SK-N-SH (cell line): ENCODE results near the gene HJV. TPM values are rescaled to one million over a fixed set of nuclear protein-coding genes. Genes with fewer than 3 reads are reported as not detected.
"Not testable (repeated sequence)": the region's sequence is repeated elsewhere in the genome, so short reads cannot be mapped to it uniquely, and the experiment has no call there.

Experiments
- CTCF ChIA-PET: fragments of 300-600, 350-600 bp; formaldehyde crosslinking; extraction: SDS; loops from one replicate; lab custom pipeline; 2021; lab: Yijun Ruan, JAX
- POLR2A ChIA-PET: fragments of 350-600 bp; sonication (Branson Sonifier 250); formaldehyde crosslinking; extraction: SDS; loops from one replicate; lab custom pipeline; 2020; ENCODE audit warnings: antibody characterized with exemption, inconsistent platforms; lab: Yijun Ruan, JAX
- DNase-seq: peaks from one replicate; pipeline ENCODE4 v3.0.0; 2012
- H2AFZ ChIP-seq: fragments of 200-600 bp; sonication (generic); 2 replicates; pipeline ENCODE4 v1.8.1; 2016; ENCODE audit warnings: antibody characterized with exemption, mild to moderate bottlenecking, low read depth
- H3F3A ChIP-seq: fragments of 200-600 bp; sonication (generic); replicated peaks from 2 replicates; pipeline ENCODE3; 2016; ENCODE audit warnings: antibody characterized with exemption, mild to moderate bottlenecking; ENCODE audit not compliant: insufficient read depth
- H3K27ac ChIP-seq, 2 experiments: fragments of 200-500 bp in 1 of 2; fragments of 200-600 bp in 1 of 2; sonication (Bioruptor generic) in 1 of 2; sonication (generic), shearing (Covaris generic) in 1 of 2; 2 replicates each; pipeline versions ENCODE4 v1.5.1 to v1.6.1; 2014 to 2016; ENCODE audit warnings: low read depth in 2 of 2, inconsistent platforms in 1 of 2, low read length in 1 of 2, mild to moderate bottlenecking in 1 of 2, mixed read lengths in 1 of 2
- H3K27me3 ChIP-seq: fragments of 200-600 bp; sonication (generic), shearing (Covaris generic); 2 replicates; pipeline ENCODE4 v1.6.1; 2016; ENCODE audit warnings: mixed run types; ENCODE audit not compliant: insufficient read depth
- H3K36me3 ChIP-seq, 2 experiments: fragments of 200-500 bp in 1 of 2; fragments of 200-600 bp in 1 of 2; sonication (Bioruptor generic) in 1 of 2; sonication (generic) in 1 of 2; replicated peaks in 1 of 2; 2 replicates each; pipeline versions ENCODE3 to v1.5.1; 2014 to 2016; ENCODE audit warnings: low read length in 1 of 2, mild to moderate bottlenecking in 1 of 2; ENCODE audit not compliant: insufficient read depth in 2 of 2, control insufficient read depth in 1 of 2
- H3K4me1 ChIP-seq, 2 experiments: fragments of 200-500 bp in 1 of 2; fragments of 200-600 bp in 1 of 2; sonication (Bioruptor generic) in 1 of 2; sonication (generic), shearing (Covaris generic) in 1 of 2; 2 replicates each; pipeline versions ENCODE4 v1.5.1 to v1.6.1; 2014 to 2016; ENCODE audit warnings: low read depth in 1 of 2, low read length in 1 of 2, mixed run types in 1 of 2; ENCODE audit not compliant: insufficient read depth in 2 of 2, control insufficient read depth in 1 of 2
- H3K4me2 ChIP-seq: fragments of 200-600 bp; sonication (generic), shearing (Covaris generic); 2 replicates; pipeline ENCODE4 v1.6.1; 2017; ENCODE audit warnings: mixed run types
- H3K4me3 ChIP-seq, 2 experiments: fragments of 200-500 bp in 1 of 2; fragments of 200-600 bp in 1 of 2; sonication (Bioruptor generic) in 1 of 2; sonication (generic), shearing (Covaris generic) in 1 of 2; 2 replicates each; pipeline versions ENCODE4 v1.5.1 to v1.8.1; 2014 to 2016; ENCODE audit warnings: low read depth in 2 of 2, inconsistent platforms in 1 of 2, low read length in 1 of 2, mild to moderate bottlenecking in 1 of 2, mixed read lengths in 1 of 2, moderate library complexity in 1 of 2
- H3K79me2 ChIP-seq: fragments of 200-600 bp; sonication (generic); 2 replicates; pipeline ENCODE4 v1.8.1; 2017; ENCODE audit warnings: mild to moderate bottlenecking; ENCODE audit not compliant: insufficient read depth
- H3K9ac ChIP-seq: fragments of 200-600 bp; sonication (generic); 2 replicates; pipeline ENCODE4 v1.6.1; 2017; ENCODE audit warnings: mixed run types
- H3K9me2 ChIP-seq: fragments of 200-600 bp; sonication (generic); 2 replicates; pipeline ENCODE4 v1.6.1; 2017; ENCODE audit warnings: mixed run types
- H3K9me3 ChIP-seq: fragments of 200-600 bp; sonication (generic); 2 replicates; pipeline ENCODE4 v1.6.1; 2017; ENCODE audit warnings: mixed run types, mild to moderate bottlenecking, moderate library complexity
- H4K20me1 ChIP-seq: fragments of 200-600 bp; sonication (generic); 2 replicates; pipeline ENCODE4 v1.6.1; 2017; ENCODE audit warnings: mild to moderate bottlenecking, mixed run types; ENCODE audit not compliant: insufficient read depth
- EP300 ChIP-seq, 2 experiments: IDR thresholded peaks; 2 replicates each; pipeline versions ENCODE4 v1.4.0 to v1.6.1; 2012; ENCODE audit warnings: borderline replicate concordance in 1 of 2, low read depth in 1 of 2, low read length in 1 of 2
- FOSL2 ChIP-seq: IDR thresholded peaks from 2 replicates; pipeline ENCODE4 v1.4.0; 2012; ENCODE audit warnings: low read depth, mild to moderate bottlenecking, moderate library complexity, borderline replicate concordance
- GABPA ChIP-seq: IDR thresholded peaks from 2 replicates; pipeline ENCODE4 v1.4.0; 2012; ENCODE audit warnings: low read depth, mild to moderate bottlenecking
- NRF1 ChIP-seq: IDR thresholded peaks from 2 replicates; pipeline ENCODE4 v1.6.1; 2012; ENCODE audit warnings: low read depth, mild to moderate bottlenecking, low read length
- POLR2AphosphoS5 ChIP-seq: IDR thresholded peaks from 2 replicates; pipeline ENCODE4 v1.6.1; 2012; ENCODE audit warnings: low read depth, low read length
- YY1 ChIP-seq: IDR thresholded peaks from 2 replicates; pipeline ENCODE4 v1.4.0; 2012; ENCODE audit warnings: low read depth, mild to moderate bottlenecking
- WGBS: methylation state at CpG from one replicate; pipeline ENCODE4 v1.1.6; 2017; ENCODE audit warnings: low lambda C conversion rate; 5-methylcytosine and 5-hydroxymethylcytosine counted together
- polyA plus RNA-seq, 3 experiments: library from polyadenylated mRNA; depleted of rRNA; stranded (reverse); fragments of >200 nt; gene quantifications; 2 replicates each; pipeline ENCODE4 v1.2.3, GENCODE V29; 2012
- TF ChIP-seq, protein P1 (sequence below): IDR thresholded peaks from 2 replicates; pipeline ENCODE4 v1.4.0; 2012; ENCODE audit warnings: low read depth, borderline replicate concordance
- TF ChIP-seq, protein P2 (sequence below): IDR thresholded peaks from 2 replicates; pipeline ENCODE4 v1.6.1; 2012; ENCODE audit warnings: mild to moderate bottlenecking, low read depth, low read length, moderate library complexity

Gene HJV
- polyA plus RNA-seq, 1 of the 3 experiments (the other 2 are of a cell fraction) = 0.05 TPM

DNA sequence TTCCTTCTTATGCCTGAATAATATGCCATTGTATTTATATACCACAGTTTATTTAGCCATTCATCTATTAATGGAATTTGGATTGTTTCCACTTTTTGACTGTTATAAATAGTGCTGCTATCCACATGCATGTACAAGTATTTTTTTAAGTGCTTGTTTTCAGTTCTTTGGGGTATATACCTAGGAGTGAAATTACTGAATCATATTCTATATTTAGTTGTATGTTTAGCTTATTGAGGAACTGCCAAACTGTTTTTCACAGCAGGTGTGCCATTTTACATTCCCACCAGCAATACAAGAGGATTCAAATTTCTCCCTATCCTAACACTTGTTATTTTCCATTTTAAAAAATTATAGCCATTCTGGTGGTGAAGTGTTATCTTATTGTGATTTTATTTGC, 7.6 kb upstream of the HJV start:
- POLR2A ChIA-PET = no interaction called here
- H3F3A ChIP-seq = peaks cover 3% of the 10 kb centered on the region
- no peak overlapping the region for H3K9ac ChIP-seq
- H3K27ac ChIP-seq = no peak overlapping the region
- no peak overlapping the region for H3K4me3 ChIP-seq
- H3K79me2 ChIP-seq = no peaks in the 10 kb centered on the region
- no peaks in the 10 kb centered on the region for H4K20me1 ChIP-seq
- no peak for DNase-seq
- no peaks in the 10 kb centered on the region for H3K27me3 ChIP-seq
- H3K4me2 ChIP-seq = no peak overlapping the region
- no peaks in the 10 kb centered on the region for H3K36me3 ChIP-seq
- H2AFZ ChIP-seq = no peak overlapping the region
- no peaks in the 10 kb centered on the region for H3K9me2 ChIP-seq
- no peaks in the 10 kb centered on the region for H3K4me1 ChIP-seq
- CTCF ChIA-PET = no interaction called here
- TF ChIP-seq, protein P1, sequence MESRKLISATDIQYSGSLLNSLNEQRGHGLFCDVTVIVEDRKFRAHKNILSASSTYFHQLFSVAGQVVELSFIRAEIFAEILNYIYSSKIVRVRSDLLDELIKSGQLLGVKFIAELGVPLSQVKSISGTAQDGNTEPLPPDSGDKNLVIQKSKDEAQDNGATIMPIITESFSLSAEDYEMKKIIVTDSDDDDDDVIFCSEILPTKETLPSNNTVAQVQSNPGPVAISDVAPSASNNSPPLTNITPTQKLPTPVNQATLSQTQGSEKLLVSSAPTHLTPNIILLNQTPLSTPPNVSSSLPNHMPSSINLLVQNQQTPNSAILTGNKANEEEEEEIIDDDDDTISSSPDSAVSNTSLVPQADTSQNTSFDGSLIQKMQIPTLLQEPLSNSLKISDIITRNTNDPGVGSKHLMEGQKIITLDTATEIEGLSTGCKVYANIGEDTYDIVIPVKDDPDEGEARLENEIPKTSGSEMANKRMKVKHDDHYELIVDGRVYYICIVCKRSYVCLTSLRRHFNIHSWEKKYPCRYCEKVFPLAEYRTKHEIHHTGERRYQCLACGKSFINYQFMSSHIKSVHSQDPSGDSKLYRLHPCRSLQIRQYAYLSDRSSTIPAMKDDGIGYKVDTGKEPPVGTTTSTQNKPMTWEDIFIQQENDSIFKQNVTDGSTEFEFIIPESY = no peak
- TF ChIP-seq POLR2AphosphoS5 (no peak), YY1 (no peak), EP300 (IDR thresholded peaks at IDR 0.05; ENCODE audit: borderline replicate concordance in 1 of 2, low read depth in 1 of 2, low read length in 1 of 2) (no peak), NRF1 (no peak), FOSL2 (no peak), GABPA (no peak)
- TF ChIP-seq, protein P2, sequence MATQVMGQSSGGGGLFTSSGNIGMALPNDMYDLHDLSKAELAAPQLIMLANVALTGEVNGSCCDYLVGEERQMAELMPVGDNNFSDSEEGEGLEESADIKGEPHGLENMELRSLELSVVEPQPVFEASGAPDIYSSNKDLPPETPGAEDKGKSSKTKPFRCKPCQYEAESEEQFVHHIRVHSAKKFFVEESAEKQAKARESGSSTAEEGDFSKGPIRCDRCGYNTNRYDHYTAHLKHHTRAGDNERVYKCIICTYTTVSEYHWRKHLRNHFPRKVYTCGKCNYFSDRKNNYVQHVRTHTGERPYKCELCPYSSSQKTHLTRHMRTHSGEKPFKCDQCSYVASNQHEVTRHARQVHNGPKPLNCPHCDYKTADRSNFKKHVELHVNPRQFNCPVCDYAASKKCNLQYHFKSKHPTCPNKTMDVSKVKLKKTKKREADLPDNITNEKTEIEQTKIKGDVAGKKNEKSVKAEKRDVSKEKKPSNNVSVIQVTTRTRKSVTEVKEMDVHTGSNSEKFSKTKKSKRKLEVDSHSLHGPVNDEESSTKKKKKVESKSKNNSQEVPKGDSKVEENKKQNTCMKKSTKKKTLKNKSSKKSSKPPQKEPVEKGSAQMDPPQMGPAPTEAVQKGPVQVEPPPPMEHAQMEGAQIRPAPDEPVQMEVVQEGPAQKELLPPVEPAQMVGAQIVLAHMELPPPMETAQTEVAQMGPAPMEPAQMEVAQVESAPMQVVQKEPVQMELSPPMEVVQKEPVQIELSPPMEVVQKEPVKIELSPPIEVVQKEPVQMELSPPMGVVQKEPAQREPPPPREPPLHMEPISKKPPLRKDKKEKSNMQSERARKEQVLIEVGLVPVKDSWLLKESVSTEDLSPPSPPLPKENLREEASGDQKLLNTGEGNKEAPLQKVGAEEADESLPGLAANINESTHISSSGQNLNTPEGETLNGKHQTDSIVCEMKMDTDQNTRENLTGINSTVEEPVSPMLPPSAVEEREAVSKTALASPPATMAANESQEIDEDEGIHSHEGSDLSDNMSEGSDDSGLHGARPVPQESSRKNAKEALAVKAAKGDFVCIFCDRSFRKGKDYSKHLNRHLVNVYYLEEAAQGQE = no peak
- TF ChIP-seq, all 33 proteins: peak for 0
- H3K9me3 ChIP-seq = no peaks in the 10 kb centered on the region

DNA sequence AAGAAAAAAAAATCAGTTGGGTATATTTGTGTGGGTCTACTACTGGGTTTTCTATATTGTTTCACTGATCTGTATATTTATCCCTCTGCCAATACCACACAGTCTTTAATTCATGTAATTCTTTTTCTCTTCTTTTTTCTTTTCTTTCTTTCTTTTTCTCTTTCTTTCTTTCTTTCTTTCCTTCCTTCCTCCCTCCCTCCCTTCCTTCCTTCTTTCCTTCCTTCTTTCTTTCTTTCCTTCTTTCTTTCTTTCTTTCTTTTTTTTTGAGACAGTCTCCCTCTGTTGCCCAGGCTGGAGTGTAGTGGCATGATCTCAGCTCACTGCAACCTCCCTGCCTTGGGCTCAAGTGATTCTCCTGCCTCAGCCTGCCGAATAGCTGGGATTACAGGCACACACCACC, 5.1 kb upstream of the HJV start:
- H3K79me2 ChIP-seq, DNase-seq, H3K4me2 ChIP-seq, H3K9me3 ChIP-seq, H3K27ac ChIP-seq, POLR2A ChIA-PET, H3K4me1 ChIP-seq, H3K36me3 ChIP-seq, H4K20me1 ChIP-seq, H3K4me3 ChIP-seq, H3K9me2 ChIP-seq, H3K27me3 ChIP-seq, H3F3A ChIP-seq, H2AFZ ChIP-seq, H3K9ac ChIP-seq: not testable (repeated sequence)
- CTCF ChIA-PET = interaction anchor here (1.0 to 2.1 kb wide), 4 partner anchors 9 to 135 kb away, joined by 3 to 6 read pairs (median 4); no protein-coding TSS in a partner anchor
- WGBS = 28% methylated on average over 1 of the region's 1 CpG

DNA sequence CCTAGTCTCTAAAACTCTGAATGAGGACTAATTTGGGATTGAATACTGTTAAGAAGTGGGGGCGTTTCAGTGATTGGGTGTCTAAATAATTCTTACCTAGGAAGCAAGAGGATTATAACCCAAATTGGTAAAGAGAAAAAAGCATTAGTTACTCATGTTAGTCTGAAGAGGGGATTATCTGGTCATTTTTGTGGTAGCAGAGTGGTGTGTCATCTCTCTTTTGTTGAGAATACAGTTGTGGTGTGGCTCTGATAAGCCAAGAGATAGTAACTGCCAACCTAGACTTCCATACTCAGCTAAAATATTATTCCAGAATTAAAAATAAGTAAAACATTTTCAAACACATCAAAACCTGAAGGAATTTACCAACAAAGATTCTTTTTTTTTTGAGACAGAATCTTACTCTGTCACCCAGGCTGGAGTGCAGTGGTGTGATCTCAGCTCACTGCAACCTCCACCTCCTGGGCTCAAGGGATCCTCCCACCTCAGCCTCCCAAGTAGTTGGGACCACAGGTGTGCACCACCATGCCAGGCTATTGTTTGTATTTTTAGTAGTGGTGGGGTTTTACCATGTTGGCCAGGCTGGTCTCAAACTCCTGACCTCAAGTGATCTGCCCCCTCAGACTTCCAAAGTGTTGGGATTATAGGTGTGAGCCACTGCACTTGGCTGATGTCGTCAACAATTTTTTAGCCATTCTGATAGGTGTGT, 4.4 kb upstream of the HJV start:
- H3K36me3 ChIP-seq, H2AFZ ChIP-seq, H3K9ac ChIP-seq, H3K27me3 ChIP-seq, H3K79me2 ChIP-seq, H3K9me3 ChIP-seq, H3K4me3 ChIP-seq, H3F3A ChIP-seq, H3K9me2 ChIP-seq, H3K4me1 ChIP-seq, DNase-seq, H4K20me1 ChIP-seq, POLR2A ChIA-PET, H3K4me2 ChIP-seq, H3K27ac ChIP-seq: not testable (repeated sequence)
- CTCF ChIA-PET = interaction anchor here (1.0 to 2.1 kb wide), 4 partner anchors 10 to 140 kb away, joined by 3 to 6 read pairs (median 4); partner anchors contain the start of gene ANKRD35
- 49% methylated on average over 2 of the region's 2 CpGs for WGBS
